Measurements from ENCODE around the gene ENKD1.

Gene ENKD1

DNA sequence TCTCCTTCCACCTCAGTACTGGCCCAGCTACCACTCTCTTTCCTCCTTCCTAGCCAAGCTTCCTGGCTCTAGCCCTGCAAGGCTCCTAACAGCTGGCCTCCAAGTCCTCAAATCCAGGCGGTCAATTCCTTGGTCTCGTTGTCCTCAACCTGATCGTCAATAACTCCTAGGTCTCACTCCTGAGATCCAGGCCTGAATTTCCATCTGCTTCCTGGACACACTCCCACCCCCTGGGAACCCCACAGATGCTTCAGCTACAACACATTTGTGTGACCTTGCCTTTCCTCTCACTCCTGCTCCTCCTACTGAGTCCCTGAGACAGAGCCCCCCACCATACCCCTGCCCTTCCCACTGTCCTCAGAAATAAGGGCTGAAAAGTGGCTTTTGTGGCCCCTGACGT is 2.3 kb downstream of the ENKD1 start:
- peaks cover 39% of the 10 kb centered on the region for H3K4me1 ChIP-seq (ENCODE audit: control insufficient read depth, insufficient read depth, low read length, poor library complexity, severe bottlenecking)
- no peak overlapping the region for H3K27ac ChIP-seq (ENCODE audit: insufficient read depth, low read length, poor library complexity, severe bottlenecking)
- H3K27me3 ChIP-seq (replicated peaks; ENCODE audit: control insufficient read depth, insufficient read depth, low read length, poor library complexity, severe bottlenecking) = no peaks in the 10 kb centered on the region
- no peaks in the 10 kb centered on the region for H3K9me3 ChIP-seq (ENCODE audit: control insufficient read depth, low read length)
- H3K4me3 ChIP-seq (ENCODE audit: insufficient read depth, low read depth, low read length, poor library complexity, severe bottlenecking) = no peak overlapping the region
- no peaks in the 10 kb centered on the region for H3K36me3 ChIP-seq (ENCODE audit: control insufficient read depth, insufficient read depth, low read length)
- no peak for DNase-seq

DNA sequence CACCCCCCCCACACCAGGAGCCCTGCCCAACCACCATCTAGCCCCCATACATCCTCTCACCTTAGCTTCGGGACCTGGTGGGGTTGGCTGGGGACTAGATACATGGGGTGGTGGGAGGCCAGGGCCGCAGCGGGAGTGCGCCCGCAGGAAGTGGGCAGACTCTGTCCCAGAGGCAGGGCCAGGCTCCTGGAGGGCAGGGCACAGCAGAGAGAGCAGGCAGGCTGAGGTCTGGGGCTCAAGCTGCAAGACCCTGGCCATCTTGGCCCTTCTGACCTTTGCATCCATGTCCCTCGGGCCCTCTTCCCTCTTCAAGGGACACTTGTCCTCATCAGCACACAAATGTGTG is 2.7 kb downstream of the ENKD1 start:
- no peaks in the 10 kb centered on the region for H3K9me3 ChIP-seq (ENCODE audit: control insufficient read depth, low read length)
- H3K4me1 ChIP-seq (ENCODE audit: control insufficient read depth, insufficient read depth, low read length, poor library complexity, severe bottlenecking) = peaks cover 42% of the 10 kb centered on the region
- no peak overlapping the region for H3K4me3 ChIP-seq (ENCODE audit: insufficient read depth, low read depth, low read length, poor library complexity, severe bottlenecking)
- no peaks in the 10 kb centered on the region for H3K36me3 ChIP-seq (ENCODE audit: control insufficient read depth, insufficient read depth, low read length)
- no peak for DNase-seq
- H3K27me3 ChIP-seq (replicated peaks; ENCODE audit: control insufficient read depth, insufficient read depth, low read length, poor library complexity, severe bottlenecking) = no peaks in the 10 kb centered on the region
- H3K27ac ChIP-seq (ENCODE audit: insufficient read depth, low read length, poor library complexity, severe bottlenecking) = no peak overlapping the region

DNA sequence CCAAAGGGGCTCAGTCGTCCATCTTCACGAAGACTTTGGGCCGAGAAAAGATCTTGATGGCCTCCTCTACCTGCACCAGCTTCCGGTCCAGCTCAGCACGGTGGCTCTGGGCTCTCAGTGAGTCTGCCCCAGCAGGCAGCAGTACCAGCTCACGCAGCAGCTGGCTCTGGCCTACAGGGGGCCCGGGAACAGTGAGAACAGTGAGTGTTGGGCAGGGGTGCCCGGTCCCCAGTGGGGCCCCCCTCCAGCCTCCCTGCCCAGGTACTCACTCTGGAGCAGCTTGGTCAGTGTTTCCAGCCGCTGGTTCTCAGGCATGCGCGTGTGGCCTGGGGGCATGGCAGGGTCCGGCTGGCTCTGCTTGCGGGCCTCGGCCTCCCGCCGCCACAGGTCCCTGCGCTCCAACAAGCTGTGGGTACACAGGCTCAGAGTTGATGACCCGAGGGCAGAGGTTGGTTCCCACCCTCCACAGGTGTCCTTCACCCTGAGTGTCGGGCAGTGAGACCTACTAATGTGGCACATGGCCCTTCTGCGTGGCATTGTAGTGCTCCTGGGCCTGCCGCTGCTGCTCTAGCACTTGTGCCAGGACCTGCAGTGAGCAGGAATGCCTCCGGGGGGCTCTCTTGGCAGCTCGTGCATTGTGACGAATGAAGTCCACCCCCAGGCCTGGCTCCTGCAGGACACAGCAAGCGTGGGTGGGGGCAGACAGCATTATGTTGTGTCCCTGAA is 3.2 kb downstream of the ENKD1 start:
- H3K9me3 ChIP-seq (ENCODE audit: control insufficient read depth, low read length) = no peaks in the 10 kb centered on the region
- no peaks in the 10 kb centered on the region for H3K27me3 ChIP-seq (replicated peaks; ENCODE audit: control insufficient read depth, insufficient read depth, low read length, poor library complexity, severe bottlenecking)
- DNase-seq = no peak
- H3K27ac ChIP-seq (ENCODE audit: insufficient read depth, low read length, poor library complexity, severe bottlenecking) = no peak overlapping the region
- peaks cover 3% of the 10 kb centered on the region for H3K36me3 ChIP-seq (ENCODE audit: control insufficient read depth, insufficient read depth, low read length)
- no peak overlapping the region for H3K4me3 ChIP-seq (ENCODE audit: insufficient read depth, low read depth, low read length, poor library complexity, severe bottlenecking)
- peaks cover 46% of the 10 kb centered on the region for H3K4me1 ChIP-seq (ENCODE audit: control insufficient read depth, insufficient read depth, low read length, poor library complexity, severe bottlenecking)

DNA sequence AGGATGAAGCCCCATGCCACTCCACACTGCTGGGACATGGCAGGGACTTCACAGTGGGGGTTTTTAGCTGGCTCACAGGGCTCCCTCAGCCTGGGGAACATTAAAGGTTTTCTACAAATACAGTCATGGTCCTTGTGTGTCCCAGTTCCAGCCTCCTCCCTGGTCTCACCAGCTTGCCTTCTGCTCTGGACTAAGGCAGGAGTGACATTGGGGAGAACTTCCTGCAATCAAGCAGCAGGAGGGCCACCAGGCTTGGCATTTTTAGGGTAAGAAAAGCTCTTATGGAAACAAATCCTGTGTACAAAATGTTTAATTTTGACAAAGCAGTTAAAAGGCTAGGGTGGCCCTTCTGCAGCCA is 3.9 kb downstream of the ENKD1 start:
- H3K27me3 ChIP-seq (replicated peaks; ENCODE audit: control insufficient read depth, insufficient read depth, low read length, poor library complexity, severe bottlenecking) = no peaks in the 10 kb centered on the region
- H3K9me3 ChIP-seq (ENCODE audit: control insufficient read depth, low read length) = no peaks in the 10 kb centered on the region
- DNase-seq = no peak
- peaks cover 44% of the 10 kb centered on the region for H3K4me1 ChIP-seq (ENCODE audit: control insufficient read depth, insufficient read depth, low read length, poor library complexity, severe bottlenecking)
- no peak overlapping the region for H3K4me3 ChIP-seq (ENCODE audit: insufficient read depth, low read depth, low read length, poor library complexity, severe bottlenecking)
- no peak overlapping the region for H3K27ac ChIP-seq (ENCODE audit: insufficient read depth, low read length, poor library complexity, severe bottlenecking)
- peaks cover 9% of the 10 kb centered on the region for H3K36me3 ChIP-seq (ENCODE audit: control insufficient read depth, insufficient read depth, low read length)

DNA sequence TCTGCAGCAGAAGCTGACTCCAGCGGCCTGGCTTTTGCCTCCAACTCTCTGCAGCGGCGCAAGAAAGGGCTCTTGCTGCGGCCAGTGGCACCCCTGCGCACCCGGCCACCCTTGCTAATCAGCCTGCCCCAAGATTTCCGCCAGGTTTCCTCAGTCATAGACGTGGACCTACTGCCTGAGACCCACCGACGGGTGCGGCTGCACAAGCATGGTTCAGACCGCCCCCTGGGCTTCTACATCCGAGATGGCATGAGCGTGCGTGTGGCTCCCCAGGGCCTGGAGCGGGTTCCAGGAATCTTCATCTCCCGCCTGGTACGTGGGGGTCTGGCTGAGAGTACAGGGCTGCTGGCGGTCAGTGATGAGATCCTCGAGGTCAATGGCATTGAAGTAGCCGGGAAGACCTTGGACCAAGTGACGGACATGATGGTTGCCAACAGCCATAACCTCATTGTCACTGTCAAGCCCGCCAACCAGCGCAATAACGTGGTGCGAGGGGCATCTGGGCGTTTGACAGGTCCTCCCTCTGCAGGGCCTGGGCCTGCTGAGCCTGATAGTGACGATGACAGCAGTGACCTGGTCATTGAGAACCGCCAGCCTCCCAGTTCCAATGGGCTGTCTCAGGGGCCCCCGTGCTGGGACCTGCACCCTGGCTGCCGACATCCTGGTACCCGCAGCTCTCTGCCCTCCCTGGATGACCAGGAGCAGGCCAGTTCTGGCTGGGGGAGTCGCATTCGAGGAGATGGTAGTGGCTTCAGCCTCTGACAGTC is 4.5 kb downstream of the ENKD1 start:
- DNase-seq = no peak
- H3K4me3 ChIP-seq (ENCODE audit: insufficient read depth, low read depth, low read length, poor library complexity, severe bottlenecking) = no peak overlapping the region
- H3K27me3 ChIP-seq (replicated peaks; ENCODE audit: control insufficient read depth, insufficient read depth, low read length, poor library complexity, severe bottlenecking) = no peaks in the 10 kb centered on the region
- no peak overlapping the region for H3K27ac ChIP-seq (ENCODE audit: insufficient read depth, low read length, poor library complexity, severe bottlenecking)
- H3K36me3 ChIP-seq (ENCODE audit: control insufficient read depth, insufficient read depth, low read length) = peaks cover 12% of the 10 kb centered on the region
- no peaks in the 10 kb centered on the region for H3K9me3 ChIP-seq (ENCODE audit: control insufficient read depth, low read length)
- peaks cover 38% of the 10 kb centered on the region for H3K4me1 ChIP-seq (ENCODE audit: control insufficient read depth, insufficient read depth, low read length, poor library complexity, severe bottlenecking)

DNA sequence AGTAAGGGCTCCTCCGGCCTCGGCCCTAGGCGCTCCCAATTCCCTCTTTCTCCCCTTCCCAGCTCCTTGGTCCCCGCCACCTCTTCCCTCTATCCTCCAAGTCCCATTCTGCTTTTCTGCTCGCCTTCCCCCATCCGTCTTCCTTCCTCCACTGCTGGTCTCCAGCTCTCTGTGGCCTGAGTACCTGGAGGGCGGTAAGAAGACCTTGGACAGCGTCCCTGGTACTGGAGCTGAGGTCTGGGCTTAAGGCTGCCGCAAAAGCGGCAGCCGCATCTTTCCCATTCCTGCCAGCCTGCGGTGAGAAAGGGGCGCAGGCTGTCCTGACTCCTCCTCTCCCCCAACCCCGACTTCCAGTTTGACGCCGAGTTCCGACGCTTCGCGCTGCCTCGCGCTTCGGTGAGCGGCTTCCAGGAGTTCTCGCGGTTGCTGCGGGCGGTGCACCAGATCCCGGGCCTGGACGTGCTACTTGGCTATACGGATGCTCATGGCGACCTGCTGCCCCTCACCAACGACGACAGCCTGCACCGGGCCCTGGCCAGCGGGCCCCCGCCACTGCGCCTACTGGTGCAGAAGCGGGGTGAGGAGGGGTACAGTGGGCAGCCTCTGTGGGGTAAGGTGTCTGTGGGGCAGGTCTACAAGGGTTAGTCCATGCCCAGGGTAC is 5.3 kb downstream of the ENKD1 start:
- Histone ChIP-seq H3K36me3 (ENCODE audit: control insufficient read depth, insufficient read depth, low read length) (peaks cover 18% of the 10 kb centered on the region), H3K27ac (ENCODE audit: insufficient read depth, low read length, poor library complexity, severe bottlenecking) (peak overlapping the region; percentile 93), H3K4me1 (ENCODE audit: control insufficient read depth, insufficient read depth, low read length, poor library complexity, severe bottlenecking) (peaks cover 35% of the 10 kb centered on the region), H3K4me3 (ENCODE audit: insufficient read depth, low read depth, low read length, poor library complexity, severe bottlenecking) (peak overlapping the region; percentile 51), H3K27me3 (replicated peaks; ENCODE audit: control insufficient read depth, insufficient read depth, low read length, poor library complexity, severe bottlenecking) (no peaks in the 10 kb centered on the region), H3K9me3 (ENCODE audit: control insufficient read depth, low read length) (no peaks in the 10 kb centered on the region)
- no peak for DNase-seq

DNA sequence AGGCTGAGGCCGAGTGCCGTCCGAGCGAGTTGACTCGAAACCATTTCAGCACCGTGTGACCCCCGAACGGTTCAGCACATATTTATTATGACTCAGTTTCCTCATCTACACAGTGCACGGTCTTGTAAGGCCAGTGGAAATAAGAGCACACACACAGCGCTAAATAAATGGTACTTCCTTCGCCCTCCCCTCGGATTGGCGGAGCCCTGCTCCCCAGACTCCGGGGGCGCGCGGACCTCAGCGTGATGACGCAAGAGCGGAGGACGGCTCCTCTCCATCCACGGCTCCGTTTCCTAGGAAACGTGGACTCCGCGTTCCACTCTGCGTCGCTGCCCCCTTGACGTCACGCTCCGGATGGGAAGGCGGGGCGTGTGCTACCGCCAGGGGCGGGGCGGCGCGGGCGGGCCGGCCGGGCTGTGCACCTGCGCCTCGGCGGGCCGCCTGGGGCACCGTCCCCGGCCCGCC is 6.0 kb downstream of the ENKD1 start, which contains the start of gene PARD6A:
TSS of gene PARD6A (plus strand) at position 397 of the 465 bp plus-strand sequence. CDS start 79 bp downstream, outside the sequence.
- H3K27ac ChIP-seq (ENCODE audit: insufficient read depth, low read length, poor library complexity, severe bottlenecking) = peak within 1 kb of the TSS; percentile 93
- peaks cover 24% of the 10 kb centered on the region for H3K36me3 ChIP-seq (ENCODE audit: control insufficient read depth, insufficient read depth, low read length)
- no peaks in the 10 kb centered on the region for H3K27me3 ChIP-seq (replicated peaks; ENCODE audit: control insufficient read depth, insufficient read depth, low read length, poor library complexity, severe bottlenecking)
- H3K4me1 ChIP-seq (ENCODE audit: control insufficient read depth, insufficient read depth, low read length, poor library complexity, severe bottlenecking) = peaks cover 28% of the 10 kb centered on the region
- peak within 1 kb of the TSS; percentile 88 for H3K4me3 ChIP-seq (ENCODE audit: insufficient read depth, low read depth, low read length, poor library complexity, severe bottlenecking)
- no peaks in the 10 kb centered on the region for H3K9me3 ChIP-seq (ENCODE audit: control insufficient read depth, low read length)
- peak; percentile 92 to 96 (median 95) for DNase-seq

DNA sequence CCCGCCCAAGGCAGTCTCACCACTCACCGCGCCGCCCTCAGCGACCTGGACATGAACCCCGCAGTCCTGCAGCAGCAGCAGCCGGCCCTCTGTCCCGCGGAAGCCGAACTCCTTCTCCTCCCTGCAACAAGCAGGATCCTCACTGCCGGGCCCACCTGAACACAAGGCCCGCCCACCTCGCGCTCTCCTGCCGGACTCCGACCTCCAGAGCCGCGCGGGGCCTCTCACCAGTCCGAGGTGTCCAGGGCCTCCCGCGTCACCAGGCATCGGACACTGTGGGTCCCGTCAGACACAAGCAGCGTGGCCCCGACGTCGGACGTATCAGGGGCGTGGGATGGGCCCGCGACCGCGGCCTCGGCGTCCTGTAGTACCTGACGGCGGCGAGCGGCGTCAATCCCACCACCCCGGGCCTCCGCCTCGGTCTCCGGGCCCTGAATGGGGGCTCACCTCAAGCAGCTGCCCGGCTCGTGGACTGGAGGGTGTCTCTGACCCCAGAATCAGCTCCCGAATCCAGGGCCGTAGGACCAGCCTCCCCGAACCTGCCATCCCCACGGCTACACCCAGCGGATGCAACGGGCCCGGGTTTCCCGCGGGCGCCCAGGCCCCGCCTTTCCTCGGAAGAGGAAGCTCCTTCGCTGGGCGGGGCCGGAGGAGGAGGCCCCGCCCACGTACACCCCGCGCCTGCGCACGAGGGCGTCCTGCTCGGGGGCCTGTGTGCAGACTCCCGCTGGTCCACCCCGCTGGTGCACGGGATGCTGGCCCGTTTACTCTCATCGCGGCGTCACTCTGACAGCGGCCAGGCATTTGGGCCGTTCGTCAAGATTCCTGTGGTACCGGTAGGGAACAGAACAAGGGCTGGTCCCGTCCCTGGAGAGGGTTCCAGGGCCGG is 6.6 kb downstream of the ENKD1 start, which contains the start of gene ACD:
TSS of gene ACD (minus strand) at position 586 of the 889 bp plus-strand sequence. CDS start at position 546, 40 bp downstream.
- H3K27ac ChIP-seq (ENCODE audit: insufficient read depth, low read length, poor library complexity, severe bottlenecking) = peak within 1 kb of the TSS; percentile 93
- peak within 1 kb of the TSS; percentile 88 for H3K4me3 ChIP-seq (ENCODE audit: insufficient read depth, low read depth, low read length, poor library complexity, severe bottlenecking)
- H3K27me3 ChIP-seq (replicated peaks; ENCODE audit: control insufficient read depth, insufficient read depth, low read length, poor library complexity, severe bottlenecking) = no peaks in the 10 kb centered on the region
- peak; percentile 84 to 90 (median 87) for DNase-seq
- H3K9me3 ChIP-seq (ENCODE audit: control insufficient read depth, low read length) = no peaks in the 10 kb centered on the region
- H3K36me3 ChIP-seq (ENCODE audit: control insufficient read depth, insufficient read depth, low read length) = peaks cover 31% of the 10 kb centered on the region
- peaks cover 28% of the 10 kb centered on the region for H3K4me1 ChIP-seq (ENCODE audit: control insufficient read depth, insufficient read depth, low read length, poor library complexity, severe bottlenecking)

DNA sequence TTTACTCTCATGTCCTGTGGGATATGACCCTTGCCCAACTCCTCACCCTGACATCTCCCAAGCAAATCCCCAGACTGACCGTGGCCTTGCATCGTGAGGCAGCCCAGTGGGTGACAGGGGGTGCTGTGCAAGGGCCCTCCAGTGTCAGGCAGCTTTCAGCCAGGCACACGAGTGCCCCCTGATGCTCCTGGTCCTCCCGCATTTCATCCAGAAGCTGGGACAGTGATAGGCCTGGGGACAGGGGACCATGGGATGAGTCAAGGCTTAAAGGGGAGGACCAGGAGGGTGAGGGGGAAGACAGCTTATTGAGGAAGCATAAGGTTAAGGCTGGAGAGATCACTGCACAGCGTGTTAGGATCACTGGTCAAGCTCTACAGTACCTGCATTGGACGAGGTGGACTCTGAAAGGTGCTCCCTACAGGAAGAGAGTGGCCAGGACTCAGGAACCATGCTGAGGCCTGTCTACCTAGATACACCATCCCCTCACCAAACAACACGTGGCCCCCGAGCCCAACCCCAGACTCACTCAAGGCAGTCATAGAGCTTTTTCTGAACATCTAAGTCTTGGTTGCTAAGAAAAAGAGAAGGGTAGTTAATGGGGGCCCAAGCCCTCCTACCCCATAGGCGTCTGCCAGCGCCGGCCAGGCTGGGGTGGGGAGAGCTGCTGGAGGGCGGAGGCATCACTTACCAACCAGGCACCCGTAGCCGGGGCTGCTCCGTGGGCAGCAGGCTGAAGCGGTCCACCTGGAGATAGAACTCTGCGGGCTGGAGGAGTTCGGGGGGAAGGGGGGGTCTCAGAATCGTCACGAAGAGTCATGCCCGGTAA is 7.5 kb downstream of the ENKD1 start:
- peaks cover 40% of the 10 kb centered on the region for H3K36me3 ChIP-seq (ENCODE audit: control insufficient read depth, insufficient read depth, low read length)

More for the DNA sequence above, 7.5 kb downstream of the ENKD1 start:
- Histone ChIP-seq H3K27me3 (replicated peaks; ENCODE audit: control insufficient read depth, insufficient read depth, low read length, poor library complexity, severe bottlenecking) (no peaks in the 10 kb centered on the region), H3K9me3 (ENCODE audit: control insufficient read depth, low read length) (no peaks in the 10 kb centered on the region), H3K4me3 (ENCODE audit: insufficient read depth, low read depth, low read length, poor library complexity, severe bottlenecking) (peak overlapping the region; percentile 88), H3K4me1 (ENCODE audit: control insufficient read depth, insufficient read depth, low read length, poor library complexity, severe bottlenecking) (peaks cover 28% of the 10 kb centered on the region), H3K27ac (ENCODE audit: insufficient read depth, low read length, poor library complexity, severe bottlenecking) (peak overlapping the region; percentile 93)
- DNase-seq = no peak

Data from effector memory CD4-positive, alpha-beta T cell (primary cell).